Muscle layer of colon (tissue), 2 donors: ENCODE results near the gene CD28.
"Not testable (repeated sequence)": the region's sequence is repeated elsewhere in the genome, so short reads cannot be mapped to it uniquely, and the experiment has no call there.

ENCODE experiments used
- H3K27ac ChIP-seq: one replicate; pipeline ENCODE4 v1.7.0; 2013; ENCODE audit warnings: low read depth, mild to moderate bottlenecking, low read length, moderate library complexity
- H3K27me3 ChIP-seq, 2 donors: one replicate each; pipeline ENCODE4 v1.7.0; 2013; ENCODE audit warnings: low read length in 2 of 2, mild to moderate bottlenecking in 2 of 2; ENCODE audit not compliant: insufficient read depth in 2 of 2, control insufficient read depth in 1 of 2
- H3K36me3 ChIP-seq: one replicate; pipeline ENCODE4 v1.7.0; 2013; ENCODE audit warnings: mild to moderate bottlenecking, low read length; ENCODE audit not compliant: insufficient read depth
- H3K4me1 ChIP-seq: one replicate; pipeline ENCODE4 v1.7.0; 2013; ENCODE audit warnings: mild to moderate bottlenecking, low read length; ENCODE audit not compliant: insufficient read depth
- H3K4me3 ChIP-seq, 2 donors: one replicate each; pipeline ENCODE4 v1.7.0; 2013; ENCODE audit warnings: low read length in 2 of 2, low read depth in 1 of 2, mild to moderate bottlenecking in 1 of 2, moderate library complexity in 1 of 2
- H3K9ac ChIP-seq: one replicate; pipeline ENCODE4 v1.7.0; 2013; ENCODE audit warnings: low read length
- H3K9me3 ChIP-seq: one replicate; pipeline ENCODE4 v1.7.0; 2013; ENCODE audit warnings: mild to moderate bottlenecking, low read length
- donor health status: abdominal sarcoma.
- donor health status: Adenocarcinoma of cecum.

The CD28 gene

DNA sequence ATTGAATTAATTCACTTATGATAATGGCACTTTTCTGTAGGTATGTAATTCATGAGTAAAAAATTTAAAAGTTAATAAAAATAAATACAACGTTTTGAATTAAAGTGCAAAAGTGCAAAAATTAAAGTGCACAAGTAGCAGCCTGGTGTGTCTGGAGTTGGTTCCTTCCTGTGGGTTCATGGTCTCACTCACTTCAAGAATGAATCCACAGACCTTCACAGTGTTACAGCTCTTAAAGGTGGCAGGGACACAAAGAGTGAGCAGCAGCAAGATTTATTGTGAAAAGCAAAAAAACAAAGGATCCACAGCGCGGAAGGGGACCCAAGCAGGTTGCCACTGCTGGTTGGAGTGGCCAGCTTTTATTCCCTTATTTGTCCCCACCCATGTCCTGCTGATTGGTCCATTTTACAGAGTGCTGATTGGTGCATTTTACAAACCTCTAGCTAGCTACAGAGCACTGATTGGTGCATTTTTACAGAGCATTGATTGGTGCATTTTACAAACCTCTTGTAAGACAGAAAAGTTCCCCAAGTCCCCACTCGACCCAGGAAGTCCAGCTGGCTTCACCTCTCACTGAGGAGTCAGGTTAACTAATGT lies 73.1 kb downstream of the CD28 start:
- H3K9me3 ChIP-seq, H3K9ac ChIP-seq, H3K36me3 ChIP-seq, H3K27me3 ChIP-seq, H3K27ac ChIP-seq, H3K4me3 ChIP-seq: not testable (repeated sequence)
- peaks cover 21% of the 10 kb centered on the region for H3K4me1 ChIP-seq

DNA sequence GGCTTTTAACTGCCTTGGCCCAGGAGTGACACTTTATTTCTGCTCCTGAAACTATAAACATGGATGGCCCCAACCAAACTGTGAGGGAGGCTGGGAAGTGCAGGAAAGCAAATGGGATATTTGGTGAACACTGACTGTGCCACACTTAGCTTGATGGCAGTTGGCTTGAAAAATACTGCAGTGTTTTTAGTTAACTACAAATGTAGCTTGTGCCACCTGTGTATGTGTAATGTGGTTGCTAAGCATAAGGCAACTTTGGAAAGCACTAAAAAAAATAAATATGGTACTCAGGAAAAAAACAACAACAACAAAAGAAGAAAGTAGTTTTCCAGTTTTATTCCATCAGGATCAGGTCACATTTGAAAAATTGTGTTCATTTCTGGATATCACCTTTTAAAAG lies 73.8 kb downstream of the CD28 start:
- Histone ChIP-seq H3K9me3 (no peaks in the 10 kb centered on the region), H3K27ac (no peak overlapping the region), H3K9ac (no peak overlapping the region), H3K4me3 (no peak overlapping the region), H3K4me1 (peaks cover 21% of the 10 kb centered on the region), H3K36me3 (no peaks in the 10 kb centered on the region), H3K27me3 (no peaks in the 10 kb centered on the region)

- H3K4me3 ChIP-seq: no peak overlapping the region
- peaks cover 21% of the 10 kb centered on the region for H3K4me1 ChIP-seq
- H3K9ac ChIP-seq: no peak overlapping the region
- H3K9me3 ChIP-seq: no peaks in the 10 kb centered on the region
- H3K27ac ChIP-seq: no peak overlapping the region
- no peaks in the 10 kb centered on the region for H3K27me3 ChIP-seq
- no peaks in the 10 kb centered on the region for H3K36me3 ChIP-seq
Observed at GRCh38 chr2:203781151-203781550, 74.7 kb downstream of the CD28 start.

- no peak overlapping the region for H3K4me3 ChIP-seq
- no peak overlapping the region for H3K9ac ChIP-seq
- no peak overlapping the region for H3K27ac ChIP-seq
- H3K27me3 ChIP-seq: no peaks in the 10 kb centered on the region
- H3K36me3 ChIP-seq: no peaks in the 10 kb centered on the region
- peaks cover 21% of the 10 kb centered on the region for H3K4me1 ChIP-seq
- no peaks in the 10 kb centered on the region for H3K9me3 ChIP-seq
Observed at GRCh38 chr2:203782262-203782976, 76.0 kb downstream of the CD28 start.

- no peaks in the 10 kb centered on the region for H3K9me3 ChIP-seq
- no peak overlapping the region for H3K27ac ChIP-seq
- no peak overlapping the region for H3K4me3 ChIP-seq
- H3K36me3 ChIP-seq: no peaks in the 10 kb centered on the region
- H3K4me1 ChIP-seq: peaks cover 21% of the 10 kb centered on the region
- H3K27me3 ChIP-seq: no peaks in the 10 kb centered on the region
- H3K9ac ChIP-seq: no peak overlapping the region
Observed at GRCh38 chr2:203783496-203784203, 77.2 kb downstream of the CD28 start.

GRCh38 chr2:203784710-203785270 lies 78.4 kb downstream of the CD28 start:
- H3K27me3 ChIP-seq, H3K9ac ChIP-seq, H3K36me3 ChIP-seq, H3K4me3 ChIP-seq, H3K9me3 ChIP-seq, H3K27ac ChIP-seq: not testable (repeated sequence)
- H3K4me1 ChIP-seq: peaks cover 21% of the 10 kb centered on the region

DNA sequence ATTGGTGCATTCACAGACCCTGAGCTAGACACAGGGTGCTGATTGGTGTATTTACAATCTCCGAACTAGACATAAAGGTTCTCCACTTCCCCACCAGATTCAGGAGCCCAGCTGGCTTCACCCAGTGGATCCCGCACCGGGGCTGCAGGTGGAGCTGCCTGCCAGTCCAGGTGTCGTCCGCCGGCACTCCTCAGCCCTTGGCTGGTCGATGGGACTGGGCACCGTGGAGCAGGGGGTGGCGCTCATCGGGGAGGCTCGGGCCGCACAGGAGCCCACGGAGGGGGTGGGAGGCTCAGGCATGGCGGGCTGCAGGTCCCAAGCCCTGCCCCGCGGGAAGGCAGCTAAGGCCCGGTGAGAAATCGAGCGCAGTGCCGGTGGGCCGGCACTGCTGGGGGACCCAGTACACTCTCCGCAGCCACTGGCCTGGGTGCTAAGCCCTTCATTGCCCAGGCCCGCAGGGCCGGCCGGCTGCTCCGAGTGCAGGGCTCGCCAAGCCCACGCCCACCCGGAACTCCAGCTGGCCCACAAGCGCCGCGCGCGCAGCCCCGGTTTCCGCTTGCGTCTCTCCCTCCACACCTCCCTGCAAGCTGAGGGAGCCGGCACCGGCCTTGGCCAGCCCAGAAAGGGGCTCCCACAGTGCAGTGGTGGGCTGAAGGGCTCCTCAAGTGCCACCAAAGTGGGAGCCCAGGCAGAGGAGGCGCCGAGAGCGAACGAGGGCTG lies 79.1 kb downstream of the CD28 start:
- peaks cover 21% of the 10 kb centered on the region for H3K4me1 ChIP-seq
- H3K9ac ChIP-seq, H3K27ac ChIP-seq, H3K4me3 ChIP-seq, H3K36me3 ChIP-seq, H3K27me3 ChIP-seq, H3K9me3 ChIP-seq: not testable (repeated sequence)

- no peaks in the 10 kb centered on the region for H3K27me3 ChIP-seq
- no peak overlapping the region for H3K9ac ChIP-seq
- no peak overlapping the region for H3K27ac ChIP-seq
- no peaks in the 10 kb centered on the region for H3K36me3 ChIP-seq
- H3K9me3 ChIP-seq: no peaks in the 10 kb centered on the region
- peaks cover 21% of the 10 kb centered on the region for H3K4me1 ChIP-seq
- H3K4me3 ChIP-seq: no peak overlapping the region
Observed at GRCh38 chr2:203786549-203787351, 80.3 kb downstream of the CD28 start.

DNA sequence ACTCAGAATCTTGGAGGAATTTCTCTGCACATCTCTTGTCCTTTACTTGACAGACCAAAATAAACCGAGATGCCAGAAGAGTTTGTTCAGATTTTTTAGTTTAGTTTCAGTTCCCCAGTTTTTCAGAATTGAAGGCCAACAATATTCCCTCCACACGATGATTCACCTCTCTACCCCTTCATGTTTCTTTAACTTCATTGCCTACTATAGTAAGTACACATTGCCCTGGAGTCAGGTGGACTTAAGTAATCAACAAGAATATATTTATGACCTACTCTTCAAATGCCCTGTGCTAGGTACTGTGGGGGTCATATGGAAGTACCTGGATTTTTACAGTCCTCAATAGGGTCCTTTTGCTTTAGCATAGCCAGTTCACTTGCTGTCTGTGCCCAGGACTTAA lies 81.5 kb downstream of the CD28 start:
- Histone ChIP-seq H3K9ac (no peak overlapping the region), H3K9me3 (no peaks in the 10 kb centered on the region), H3K27me3 (no peaks in the 10 kb centered on the region), H3K4me3 (no peak overlapping the region), H3K27ac (no peak overlapping the region), H3K36me3 (no peaks in the 10 kb centered on the region), H3K4me1 (peaks cover 12% of the 10 kb centered on the region)
